ENCODE data around the gene C12orf43.
"Not testable (repeated sequence)": the region's sequence is repeated elsewhere in the genome, so short reads cannot be mapped to it uniquely, and the experiment has no call there.

The C12orf43 gene, protein sequence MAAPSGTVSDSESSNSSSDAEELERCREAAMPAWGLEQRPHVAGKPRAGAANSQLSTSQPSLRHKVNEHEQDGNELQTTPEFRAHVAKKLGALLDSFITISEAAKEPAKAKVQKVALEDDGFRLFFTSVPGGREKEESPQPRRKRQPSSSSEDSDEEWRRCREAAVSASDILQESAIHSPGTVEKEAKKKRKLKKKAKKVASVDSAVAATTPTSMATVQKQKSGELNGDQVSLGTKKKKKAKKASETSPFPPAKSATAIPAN

DNA sequence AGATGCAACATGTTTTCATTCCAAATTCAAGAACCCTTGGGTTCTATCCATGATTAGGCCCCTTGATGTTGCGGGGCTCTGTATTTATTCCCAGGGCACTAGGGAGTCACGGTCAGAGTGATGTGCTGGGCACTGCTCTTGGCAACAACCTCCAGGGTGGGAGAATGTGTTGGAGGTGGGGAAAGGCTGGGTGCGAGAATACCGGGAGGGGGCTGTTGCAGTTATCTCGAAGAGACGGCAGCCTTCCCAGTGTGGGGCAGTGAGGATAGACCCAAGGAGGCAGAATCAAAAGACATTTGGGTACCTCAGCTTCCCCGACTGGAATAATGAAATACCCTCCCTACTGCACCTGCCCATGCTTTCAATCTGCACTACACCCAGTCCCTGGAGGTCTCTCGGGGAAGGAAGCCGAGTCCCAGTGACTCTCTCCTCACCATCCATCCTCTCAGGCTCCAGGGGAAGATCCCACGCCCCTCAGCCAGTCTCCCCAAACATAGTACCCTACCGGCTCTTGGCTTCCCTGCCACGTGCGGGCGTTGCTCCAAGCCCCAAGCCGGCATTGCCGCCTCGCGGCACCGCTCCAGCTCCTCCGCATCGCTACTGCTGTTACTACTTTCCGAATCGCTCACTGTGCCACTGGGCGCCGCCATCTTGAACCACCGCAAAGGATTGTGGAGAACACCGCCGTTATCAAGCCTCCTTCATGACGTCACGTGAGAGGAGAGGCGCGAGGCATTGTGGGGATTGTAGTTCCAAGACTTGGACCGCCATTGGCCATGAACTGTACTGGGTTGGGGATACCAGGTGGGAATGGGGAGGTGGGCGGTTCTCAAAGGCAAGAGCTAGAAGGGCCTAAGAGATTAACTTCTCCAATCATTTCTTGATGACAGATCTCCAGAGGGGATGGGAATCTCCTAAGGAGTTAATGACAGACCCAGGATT, at the start of gene C12orf43:
Gene C12orf43 (minus strand): TSS at position 663 of the 942 bp plus-strand sequence. CDS start 13 bp downstream, at position 650.
- DNase-seq, result peak; percentile 87

DNA sequence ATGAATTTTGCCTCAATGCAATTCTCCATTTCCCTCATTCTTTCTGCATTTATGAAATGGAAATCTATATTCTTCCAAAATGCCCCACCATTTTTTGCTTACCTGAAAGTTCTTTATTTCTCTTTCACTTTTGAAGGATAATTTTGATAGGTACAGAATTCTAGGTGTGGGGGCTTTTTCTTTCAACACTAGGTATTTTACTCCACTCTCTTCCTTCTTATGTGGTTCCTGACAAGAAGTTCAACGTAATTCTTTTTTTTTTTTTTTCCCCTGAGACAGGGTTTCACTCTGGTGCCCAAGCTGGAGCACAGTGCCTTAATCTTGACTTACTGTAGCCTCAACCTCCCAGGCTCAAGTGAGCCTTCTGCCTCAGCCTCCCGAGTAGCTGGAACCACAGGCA, 49.1 kb upstream of the C12orf43 start:
- DNase-seq, result no peak

DNA sequence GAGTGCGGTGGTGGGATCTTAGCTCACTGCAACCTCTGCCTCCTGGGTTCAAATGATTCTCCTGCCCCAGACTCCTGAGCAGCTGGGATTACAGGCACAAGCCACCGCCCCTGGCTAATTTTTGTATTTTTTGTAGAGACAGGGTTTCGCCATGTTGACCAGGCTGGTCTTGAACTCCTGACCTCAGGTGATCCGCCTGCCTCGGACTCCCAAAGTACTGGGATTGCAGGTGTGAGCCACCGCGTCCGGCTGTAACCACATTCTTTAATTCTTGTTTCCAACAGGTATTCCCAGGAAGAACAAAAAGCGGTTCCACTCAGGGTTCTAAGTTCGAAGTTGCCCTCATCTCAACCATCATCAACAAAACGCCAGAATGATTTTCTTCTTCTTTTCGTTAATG, 48.3 kb upstream of the C12orf43 start:
- not testable (repeated sequence) for DNase-seq

DNA sequence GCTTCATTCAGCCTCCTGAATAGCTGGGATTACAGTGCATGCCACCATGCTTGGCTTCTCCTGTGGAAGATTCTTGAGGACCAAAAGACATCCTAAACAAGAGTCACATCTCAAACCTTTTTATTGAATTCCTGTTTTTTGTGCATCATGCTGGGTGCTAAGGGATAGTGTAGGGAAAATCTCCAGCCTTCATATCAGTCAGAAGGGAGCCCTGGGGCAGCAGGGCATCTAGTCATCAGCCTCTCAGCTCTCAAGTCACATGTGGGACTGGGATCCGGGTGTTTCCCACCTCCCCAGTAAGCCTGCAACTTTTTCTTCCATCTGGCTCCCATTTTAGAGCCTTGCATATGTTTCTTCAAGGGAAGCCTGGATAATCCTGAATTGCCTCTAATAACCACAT, 47.8 kb upstream of the C12orf43 start:
- DNase-seq, result no peak

DNA sequence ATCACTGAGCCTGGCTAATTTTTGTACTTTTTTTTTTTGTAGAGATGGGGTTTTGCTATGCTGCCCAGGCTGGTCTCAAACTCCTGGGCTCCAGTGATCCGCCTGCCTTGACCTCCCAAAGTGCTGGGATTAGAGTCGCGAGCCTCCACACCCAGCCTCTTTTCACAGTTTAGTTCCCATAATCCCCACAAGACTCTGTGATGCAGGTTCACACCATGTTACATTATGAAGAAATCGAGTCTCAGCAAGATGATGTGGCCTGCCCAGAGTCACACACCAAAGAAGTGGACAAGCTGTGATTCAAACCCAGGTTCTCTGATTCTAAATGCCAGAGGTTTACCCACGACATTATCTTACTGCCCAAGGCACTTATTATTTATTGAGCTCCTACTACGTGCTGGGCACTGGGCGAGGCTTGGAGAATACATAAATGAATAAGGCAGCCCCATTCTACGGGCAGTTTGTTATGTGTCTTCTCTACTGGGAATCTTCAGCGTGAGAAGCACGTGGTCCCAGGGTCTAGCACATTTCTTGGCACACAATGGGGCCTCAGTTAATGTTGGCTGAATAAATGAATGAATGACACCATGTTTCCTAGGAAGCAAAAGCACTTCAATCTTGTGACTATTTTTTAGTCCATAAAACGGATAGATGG, 46.2 kb upstream of the C12orf43 start:
- DNase-seq, result no peak

DNA sequence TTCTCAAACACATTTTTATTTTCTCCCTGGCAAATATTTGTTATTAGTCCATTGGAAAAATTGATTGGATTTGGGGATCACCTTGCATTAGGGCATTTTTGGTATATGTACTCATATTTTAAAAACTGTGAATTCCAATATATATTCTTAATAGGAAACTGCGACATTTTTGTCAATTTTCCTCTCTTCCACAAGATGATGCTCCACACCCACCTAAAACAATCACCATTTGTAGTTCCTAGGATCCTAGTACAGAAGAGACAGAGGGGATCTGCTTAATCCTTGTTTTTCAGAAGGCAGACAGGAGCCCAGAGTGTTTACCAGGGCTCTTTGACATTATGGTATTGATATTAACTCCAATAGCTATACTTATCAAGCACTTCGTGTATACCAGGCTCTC, 45.5 kb upstream of the C12orf43 start:
- DNase-seq, result peak; percentile 7

DNA sequence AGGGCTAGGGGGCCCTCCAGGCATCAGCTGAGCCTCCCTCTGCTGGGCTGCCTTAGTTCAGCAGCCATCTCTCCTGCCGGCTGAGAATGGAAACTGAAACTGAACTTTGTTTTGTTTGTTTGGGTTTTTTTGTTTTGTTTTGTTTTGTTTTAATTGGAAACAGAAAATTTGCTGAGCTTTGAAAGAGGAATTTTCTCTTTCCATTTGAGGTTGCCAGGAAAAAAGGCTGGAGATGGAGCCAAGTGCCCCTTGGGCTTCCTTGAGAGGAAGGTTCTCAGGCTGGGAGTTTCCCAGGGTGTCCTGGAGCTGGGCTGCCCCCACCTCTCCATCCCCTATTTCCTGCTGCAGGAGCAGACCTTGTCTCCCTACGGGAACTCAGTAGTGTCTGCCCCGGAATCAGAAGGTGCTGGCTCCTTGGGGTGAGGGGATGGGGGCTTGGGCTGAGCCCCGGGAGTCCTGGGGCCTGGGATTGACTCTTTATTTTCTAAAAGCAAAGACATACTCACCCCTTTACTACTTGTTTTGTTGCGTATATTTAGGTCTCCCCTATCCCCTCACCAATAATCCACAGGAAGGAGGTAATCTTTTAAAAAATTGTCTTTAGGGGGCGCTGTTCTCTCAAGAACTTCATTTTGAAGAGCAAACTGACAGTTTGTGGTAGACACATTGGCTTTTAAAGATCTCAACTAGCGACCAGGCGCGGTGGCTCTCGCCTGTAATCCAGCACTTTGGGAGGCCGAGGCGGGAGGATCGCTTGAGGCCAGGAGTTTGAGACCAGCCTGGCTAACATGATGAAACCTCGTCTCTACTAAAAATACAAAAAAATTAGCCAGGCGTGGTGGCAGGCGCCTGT, 44.1 kb upstream of the C12orf43 start:
- DNase-seq, result peak; percentile 21

DNA sequence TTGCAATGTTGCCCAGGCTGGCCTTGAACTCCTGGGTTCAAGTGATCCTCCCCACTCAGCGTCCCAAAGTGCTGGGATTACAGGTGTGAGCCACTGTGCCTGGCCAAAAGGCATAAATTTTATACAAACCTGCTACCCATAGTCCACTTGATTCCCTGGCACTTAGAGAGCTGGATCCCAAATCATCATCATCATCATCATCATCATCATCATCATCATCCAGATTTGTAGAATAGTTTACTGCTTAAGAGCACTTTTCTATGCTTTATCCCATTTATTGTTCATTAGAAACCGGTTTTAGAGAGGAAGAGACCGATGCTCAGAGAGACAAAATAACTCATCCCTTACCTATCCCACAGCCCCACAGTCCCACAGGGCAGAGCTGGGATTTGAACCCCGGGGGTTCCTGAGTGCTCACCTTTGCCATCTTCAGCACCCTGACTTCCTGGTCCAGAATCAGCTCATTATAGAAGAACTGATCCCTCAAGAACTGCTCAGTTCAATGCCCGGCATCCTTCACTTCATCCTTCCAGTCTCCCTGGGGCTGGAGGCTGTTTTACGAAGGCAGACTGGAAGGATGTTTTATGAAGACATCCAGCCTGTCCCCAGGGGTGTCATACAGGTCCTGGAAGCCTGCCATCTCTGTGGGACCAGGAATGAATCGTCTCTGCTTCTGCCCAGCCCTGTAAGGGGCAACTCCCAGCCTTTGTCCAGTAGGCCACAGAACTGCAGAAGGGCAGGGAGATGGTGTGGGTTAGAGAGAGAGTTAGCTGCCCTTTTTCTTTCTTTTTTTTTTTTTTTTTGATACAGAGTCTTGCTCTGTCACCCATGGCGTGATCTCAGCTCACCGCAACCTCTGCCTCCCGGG, 43.0 kb upstream of the C12orf43 start:
- DNase-seq, result no peak

DNA sequence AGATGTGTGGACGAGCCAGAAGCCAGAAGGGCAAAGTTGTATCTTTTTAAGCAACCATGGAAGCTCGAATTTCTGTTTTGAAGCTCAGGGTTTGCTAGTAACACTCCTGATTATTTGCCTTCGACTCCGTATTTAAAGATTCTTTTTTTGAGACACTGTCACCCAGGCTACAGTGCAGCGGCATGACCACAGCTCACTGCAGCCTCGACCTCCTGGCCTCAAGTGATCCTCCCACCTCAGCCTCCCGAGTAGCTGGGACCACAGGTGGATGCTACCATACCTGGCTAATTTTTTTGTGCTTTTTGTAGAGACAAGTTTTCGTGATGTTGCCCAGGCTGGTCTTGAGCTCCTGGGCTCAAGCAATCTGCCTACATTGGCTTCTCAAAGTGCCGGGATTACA, 41.5 kb upstream of the C12orf43 start:
- no peak for DNase-seq

DNA sequence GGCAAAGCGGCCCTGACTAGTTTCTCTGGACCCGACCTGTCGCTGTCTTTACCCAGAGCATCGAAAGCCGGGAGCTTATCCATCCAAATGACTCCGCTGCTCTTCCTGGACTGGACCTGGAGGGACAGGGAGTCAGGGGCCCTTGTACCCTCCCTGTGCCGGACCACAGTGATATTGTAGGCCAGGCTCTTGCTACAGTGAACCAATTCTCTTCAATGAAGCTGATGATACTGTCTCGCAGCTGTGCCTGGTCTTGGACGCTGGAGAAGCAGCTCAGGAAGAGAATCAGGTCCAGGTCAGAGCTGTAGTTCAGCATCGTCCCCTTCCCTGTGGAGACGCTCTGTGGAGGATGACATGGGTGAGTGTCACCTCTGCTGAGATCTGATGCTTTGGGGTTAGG, 37.4 kb upstream of the C12orf43 start:
- DNase-seq, result no peak

DNA sequence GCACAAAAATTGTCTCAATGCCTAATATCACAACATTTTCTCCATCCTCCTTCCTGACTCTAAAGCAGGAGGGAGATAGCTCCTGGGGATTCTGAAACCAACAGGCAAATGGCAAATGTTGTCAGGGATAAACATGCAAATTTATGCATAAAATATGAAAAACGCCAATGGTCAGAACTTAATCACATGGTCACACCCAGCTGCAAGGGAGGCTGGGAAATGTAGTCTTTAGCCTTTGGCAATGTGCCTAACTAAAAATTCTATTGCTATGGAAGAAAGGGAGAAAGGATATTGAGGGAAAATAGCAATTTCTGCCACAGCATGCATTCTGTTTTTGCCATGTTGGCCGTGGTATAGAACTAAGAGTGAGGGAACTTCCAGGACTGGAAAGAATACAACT, 34.4 kb upstream of the C12orf43 start:
- DNase-seq, result peak; percentile 72

DNA sequence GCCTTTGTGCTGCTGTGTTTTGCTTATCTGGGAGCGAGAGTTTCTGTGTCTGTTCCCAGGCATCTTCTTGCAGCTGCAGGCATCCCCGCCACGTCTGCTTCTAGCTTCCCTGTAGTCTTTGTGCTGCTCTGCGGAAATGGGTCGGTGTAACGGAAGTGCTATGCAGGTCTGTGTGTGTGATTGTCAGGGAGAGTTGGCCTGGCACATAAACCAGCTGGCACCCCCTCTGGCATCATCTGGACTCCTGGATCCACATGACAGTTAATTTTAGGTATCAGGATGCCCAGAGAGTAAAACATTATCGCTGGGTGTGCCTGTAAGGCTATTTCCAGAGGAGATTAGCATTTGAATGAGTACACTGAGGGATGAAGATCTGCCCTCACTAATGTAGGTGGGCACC, 32.2 kb upstream of the C12orf43 start:
- DNase-seq, result no peak

DNA sequence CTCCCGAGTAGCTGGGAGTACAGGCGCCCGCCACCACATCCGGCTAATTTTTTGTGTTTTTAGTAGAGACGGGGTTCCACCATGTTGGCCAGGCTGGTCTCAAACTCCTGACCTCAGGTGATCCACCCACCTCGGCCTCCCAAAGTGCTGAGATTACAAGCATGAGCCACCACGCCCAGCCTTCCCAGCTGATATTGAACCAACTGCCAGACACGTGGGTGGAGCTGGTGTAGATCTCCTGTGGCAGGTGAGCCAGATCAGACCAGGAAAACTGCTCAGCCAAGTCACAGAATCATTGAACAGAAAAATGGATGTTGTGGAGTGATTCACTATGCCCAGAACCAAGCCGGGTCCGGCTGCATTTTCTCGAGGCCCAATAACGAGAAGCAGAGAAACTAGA, 31.1 kb upstream of the C12orf43 start:
- DNase-seq, result not testable (repeated sequence)

DNA sequence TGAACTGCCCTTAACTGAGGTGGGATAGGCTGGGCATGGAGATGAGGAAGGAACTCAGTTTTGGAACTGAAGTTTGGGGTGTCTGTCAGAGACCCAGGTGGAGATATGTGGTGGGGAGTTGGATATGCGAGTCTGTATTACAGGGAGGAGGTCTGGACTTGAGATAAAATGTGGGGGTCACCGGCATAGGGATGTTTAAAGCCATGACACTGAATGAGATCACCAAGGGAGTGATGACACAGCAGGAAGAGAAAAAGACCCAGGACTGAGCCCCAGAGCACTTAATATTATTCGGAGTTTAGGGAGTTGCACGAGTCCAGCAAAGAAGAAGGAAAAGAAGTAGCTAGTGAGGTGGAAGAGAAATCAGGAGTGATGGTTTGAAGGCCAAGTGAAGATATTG, 26.8 kb upstream of the C12orf43 start:
- no peak for DNase-seq

DNA sequence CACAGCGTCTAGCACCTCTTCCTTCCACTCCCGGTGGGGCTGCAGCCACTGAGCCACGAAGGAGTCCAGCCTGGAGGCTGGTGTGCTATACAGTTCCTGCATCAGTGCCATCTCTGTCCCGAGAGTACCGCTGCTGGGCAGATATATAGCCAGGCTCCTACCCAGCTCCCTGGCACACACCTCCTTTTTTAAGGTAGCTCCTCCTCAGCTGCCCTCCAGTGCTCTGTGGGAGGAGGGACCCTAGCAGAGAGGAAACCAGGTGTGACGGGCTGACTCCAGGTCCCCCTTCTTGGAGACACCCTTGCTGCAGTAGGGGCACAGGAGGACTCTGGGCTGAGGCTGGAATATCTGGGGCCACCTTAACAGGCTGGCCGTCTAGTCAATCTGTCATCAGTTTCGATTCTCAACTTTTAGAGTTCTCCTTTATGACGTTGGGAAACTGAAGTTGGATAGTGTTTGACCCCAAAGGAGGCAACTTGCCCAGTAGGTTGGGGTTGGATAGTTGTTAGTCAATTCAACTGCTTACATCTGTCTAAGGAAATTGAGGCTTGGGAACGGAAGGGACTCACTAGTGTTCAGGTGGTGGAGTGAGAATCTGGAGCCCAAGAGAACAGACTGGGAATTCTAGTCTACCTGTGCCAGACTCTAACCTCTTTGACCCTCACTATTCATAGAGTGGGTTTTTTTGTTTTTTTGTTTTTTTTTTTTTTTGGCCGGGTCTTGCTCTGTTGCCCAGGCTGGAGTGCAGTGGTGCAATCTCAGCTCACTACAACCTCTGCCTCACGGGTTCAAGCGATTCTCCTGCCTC, 22.8 kb upstream of the C12orf43 start, which contains the start of gene OASL:
Gene OASL (minus strand): TSS at position 386 of the 808 bp plus-strand sequence. CDS start 275 bp downstream, at position 111.
- no peak for DNase-seq

DNA sequence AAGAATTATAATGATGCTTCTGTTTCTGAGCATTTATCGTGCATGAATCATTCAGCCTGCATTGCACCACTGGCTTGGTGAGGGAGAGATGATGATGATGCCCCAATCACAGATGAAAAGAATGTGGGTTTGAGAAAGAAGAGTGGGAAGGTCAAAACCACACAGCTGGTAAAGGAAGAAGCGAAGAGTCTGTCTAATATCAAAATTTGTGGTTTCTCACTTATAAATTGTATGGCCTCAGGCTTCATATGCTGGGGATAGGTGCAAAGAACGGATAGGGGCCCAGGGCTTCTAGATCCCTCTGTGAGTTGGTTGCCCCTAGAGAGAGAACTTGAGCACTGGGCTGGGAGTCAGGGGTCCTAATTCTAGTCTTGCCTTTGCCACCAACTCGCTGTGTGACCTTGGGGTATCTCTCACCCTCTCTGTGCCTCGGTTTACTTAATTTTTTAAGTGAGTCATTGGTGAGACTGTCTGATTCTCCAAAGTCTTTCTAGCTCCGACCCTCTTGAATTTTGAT, 20.6 kb upstream of the C12orf43 start:
- no peak for DNase-seq

DNA sequence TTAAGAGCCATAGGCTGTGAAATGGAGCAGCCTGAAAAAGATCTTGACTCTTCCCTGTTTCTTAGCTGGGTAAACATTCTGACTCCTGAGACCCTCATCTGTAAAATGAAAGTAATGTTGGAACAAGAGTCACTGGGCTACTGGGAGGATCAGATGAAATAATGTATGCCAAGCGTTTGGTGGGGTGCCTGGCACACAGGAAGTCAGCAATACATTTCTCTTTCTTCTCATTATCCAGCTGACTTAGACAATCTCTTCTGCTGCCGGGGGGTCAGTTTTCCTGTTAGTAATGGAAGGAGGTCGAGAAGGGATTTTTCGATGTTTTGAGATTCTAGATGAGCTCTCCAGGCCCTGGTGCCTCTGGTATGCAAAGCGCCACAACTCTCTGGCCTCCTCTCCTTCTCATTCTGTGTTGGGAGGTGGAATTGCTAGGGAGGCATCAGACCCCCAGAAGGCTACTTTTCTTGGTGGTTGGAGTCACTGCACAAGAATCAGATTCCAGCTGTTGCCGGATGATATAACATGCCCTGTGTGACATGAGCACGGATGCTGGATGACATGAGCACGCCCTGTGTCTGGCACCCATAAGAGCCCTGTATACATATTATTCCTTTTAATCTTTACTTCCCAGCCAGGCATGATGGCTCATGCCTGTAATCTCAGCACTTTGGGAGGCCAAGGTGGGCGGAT, 18.5 kb upstream of the C12orf43 start:
- DNase-seq, result no peak

DNA sequence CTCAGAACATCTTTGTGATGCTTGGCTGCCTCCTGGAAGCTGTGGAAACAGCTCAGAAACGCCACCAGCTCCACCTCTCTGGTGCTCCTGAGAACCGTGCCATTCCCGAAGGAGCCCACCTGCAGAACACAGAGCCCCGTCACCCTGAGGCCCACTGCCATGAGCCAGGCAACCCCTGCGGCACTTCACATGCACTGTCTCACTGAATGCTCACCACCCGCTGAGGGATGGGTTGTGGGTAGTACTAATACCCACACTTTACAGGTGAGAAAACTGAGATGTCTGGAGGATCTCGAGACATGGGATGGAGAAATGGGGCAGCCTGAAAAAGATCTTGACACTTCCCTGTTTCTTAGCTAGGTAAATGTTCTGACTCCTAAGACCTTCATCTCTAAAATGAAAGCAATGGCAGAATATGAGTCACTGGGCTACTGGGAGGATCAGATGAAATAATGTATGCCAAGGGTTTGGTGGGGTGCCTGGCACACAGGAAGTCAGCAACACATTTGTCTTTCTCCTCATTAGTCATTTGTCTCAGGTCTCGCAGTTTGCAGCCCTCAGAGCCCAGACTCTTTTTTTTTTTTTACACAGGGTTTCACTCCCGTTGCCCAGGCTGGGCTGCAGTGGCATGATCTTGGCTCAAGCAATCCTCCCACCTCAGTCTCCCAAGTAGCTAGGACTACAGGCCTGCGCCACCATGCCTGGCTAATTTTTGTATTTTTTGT, 17.5 kb upstream of the C12orf43 start:
- DNase-seq, result no peak
